HepG2 (cell line): ENCODE results near the gene JMJD8. TPM values are rescaled to one million over a fixed set of nuclear protein-coding genes. Genes with fewer than 3 reads are reported as not detected.

ENCODE experiments used
- ARHGAP35 ChIP-seq: sonication (generic); formaldehyde crosslinking; IDR thresholded peaks from 2 replicates; pipeline ENCODE4 v1.9.0; 2022; ENCODE audit warnings: mild to moderate bottlenecking, inconsistent platforms, moderate library complexity, missing genetic modification reagents, borderline replicate concordance
- DNMT1 ChIP-seq: sonication (generic); formaldehyde crosslinking; IDR thresholded peaks from 2 replicates; pipeline ENCODE4 v1.5.1; 2020; ENCODE audit warnings: mild to moderate bottlenecking, missing genetic modification reagents
- JARID2 ChIP-seq: sonication (generic); formaldehyde crosslinking; IDR thresholded peaks from 2 replicates; pipeline ENCODE4 v1.8.1; 2023; ENCODE audit warnings: missing genetic modification reagents, inconsistent platforms; ENCODE audit not compliant: insufficient replicate concordance
- KAT8 ChIP-seq: IDR thresholded peaks from 2 replicates; pipeline ENCODE4 v1.6.1; 2016; ENCODE audit warnings: missing genetic modification reagents, missing compliant biosample characterization
- KDM5B ChIP-seq: sonication (generic); formaldehyde crosslinking; IDR thresholded peaks from 2 replicates; pipeline ENCODE4 v1.4.0; 2020; ENCODE audit warnings: missing genetic modification reagents, mild to moderate bottlenecking, borderline replicate concordance
- MXI1 ChIP-seq: IDR thresholded peaks from 3 replicates; pipeline ENCODE4 v1.6.1; 2012; ENCODE audit warnings: low read depth, low read length, inconsistent platforms, borderline replicate concordance
- MYNN ChIP-seq: sonication (generic); formaldehyde crosslinking; IDR thresholded peaks from 2 replicates; pipeline ENCODE4 v1.4.0; 2020; ENCODE audit warnings: mild to moderate bottlenecking, low read depth, missing genetic modification reagents
- RXRA ChIP-seq: sonication (generic); formaldehyde crosslinking; IDR thresholded peaks from 2 replicates; pipeline ENCODE4 v1.5.1; 2020; ENCODE audit warnings: missing genetic modification reagents
- SOX5 ChIP-seq: IDR thresholded peaks from 2 replicates; pipeline ENCODE4 v1.6.1; 2016; ENCODE audit warnings: borderline replicate concordance
- SP2 ChIP-seq: sonication (generic); formaldehyde crosslinking; IDR thresholded peaks from 2 replicates; pipeline ENCODE4 v1.5.1; 2020; ENCODE audit warnings: mild to moderate bottlenecking, missing genetic modification reagents
- SPEN ChIP-seq: sonication (generic); formaldehyde crosslinking; IDR thresholded peaks from 2 replicates; pipeline ENCODE4 v1.5.1; 2020; ENCODE audit warnings: low read depth, mild to moderate bottlenecking, missing genetic modification reagents
- TSC22D2 ChIP-seq: sonication (generic); formaldehyde crosslinking; IDR thresholded peaks from 2 replicates; pipeline ENCODE4 v1.5.1; 2020; ENCODE audit warnings: missing genetic modification reagents, mild to moderate bottlenecking, borderline replicate concordance
- ZBTB38 ChIP-seq: sonication (generic); formaldehyde crosslinking; IDR thresholded peaks from 2 replicates; pipeline ENCODE4 v1.5.1; 2020; ENCODE audit warnings: mild to moderate bottlenecking, missing genetic modification reagents
- ZMAT3 ChIP-seq: sonication (generic); formaldehyde crosslinking; conservative IDR thresholded peaks from 2 replicates; pipeline ENCODE4 v1.7.0; 2021; ENCODE audit warnings: missing genetic modification reagents
- ZNF256 ChIP-seq: sonication (generic); formaldehyde crosslinking; conservative IDR thresholded peaks from 2 replicates; pipeline ENCODE4 v1.4.0; 2020; ENCODE audit warnings: missing genetic modification reagents
- ZNF850 ChIP-seq: sonication (generic); formaldehyde crosslinking; conservative IDR thresholded peaks from 2 replicates; pipeline ENCODE4 v1.9.0; 2021; ENCODE audit warnings: mild to moderate bottlenecking, missing genetic modification reagents
- polyA plus RNA-seq, 8 experiments: library from polyadenylated mRNA; depleted of rRNA in 3 of 8; stranded (reverse) in 7 of 8; unstranded in 1 of 8; fragments of >200 nt; fragmentation: Illumina TruSeq in 4 of 8; extraction: Trizol in 4 of 8; gene quantifications; 2 replicates each; pipeline versions ENCODE4 v1.2.1 to v1.2.3, GENCODE V29; 2011 to 2016; ENCODE audit warnings: low read depth in 4 of 8, missing spikeins in 1 of 8, mixed read lengths in 1 of 8; ENCODE audit not compliant: insufficient read depth in 1 of 8
- total RNA-seq, 5 experiments: library from RNA; depleted of rRNA; stranded (reverse); fragments of >200 nt; fragmentation: Illumina TruSeq; extraction: Trizol; gene quantifications; 2 replicates each; pipeline ENCODE4 v1.2.3, GENCODE V29; 2016; ENCODE audit warnings: low read depth in 1 of 5
- TF ChIP-seq, protein P1 (sequence below): IDR thresholded peaks from 2 replicates; pipeline ENCODE4 v1.6.1; 2016; ENCODE audit warnings: mild to moderate bottlenecking, missing biosample characterization, missing genetic modification reagents
- TF ChIP-seq, protein P2 (sequence below): sonication (generic); formaldehyde crosslinking; IDR thresholded peaks from 2 replicates; pipeline ENCODE4 v1.5.0; 2020; ENCODE audit warnings: mild to moderate bottlenecking, missing genetic modification reagents, borderline replicate concordance
- TF ChIP-seq, protein P3 (sequence below): IDR thresholded peaks from 2 replicates; pipeline ENCODE4 v1.6.1; 2016; ENCODE audit warnings: missing biosample characterization, missing genetic modification reagents, low read depth
- TF ChIP-seq, protein P4 (sequence below): sonication (generic); formaldehyde crosslinking; IDR thresholded peaks from 2 replicates; pipeline ENCODE4 v1.4.0; 2020; ENCODE audit warnings: missing genetic modification reagents

Gene JMJD8
- total and polyA plus RNA-seq, 2 of the 13 experiments (the other 11 are each of a cell fraction or from before 2014, with no cell fraction given): 2.6 to 11.8 TPM

DNA sequence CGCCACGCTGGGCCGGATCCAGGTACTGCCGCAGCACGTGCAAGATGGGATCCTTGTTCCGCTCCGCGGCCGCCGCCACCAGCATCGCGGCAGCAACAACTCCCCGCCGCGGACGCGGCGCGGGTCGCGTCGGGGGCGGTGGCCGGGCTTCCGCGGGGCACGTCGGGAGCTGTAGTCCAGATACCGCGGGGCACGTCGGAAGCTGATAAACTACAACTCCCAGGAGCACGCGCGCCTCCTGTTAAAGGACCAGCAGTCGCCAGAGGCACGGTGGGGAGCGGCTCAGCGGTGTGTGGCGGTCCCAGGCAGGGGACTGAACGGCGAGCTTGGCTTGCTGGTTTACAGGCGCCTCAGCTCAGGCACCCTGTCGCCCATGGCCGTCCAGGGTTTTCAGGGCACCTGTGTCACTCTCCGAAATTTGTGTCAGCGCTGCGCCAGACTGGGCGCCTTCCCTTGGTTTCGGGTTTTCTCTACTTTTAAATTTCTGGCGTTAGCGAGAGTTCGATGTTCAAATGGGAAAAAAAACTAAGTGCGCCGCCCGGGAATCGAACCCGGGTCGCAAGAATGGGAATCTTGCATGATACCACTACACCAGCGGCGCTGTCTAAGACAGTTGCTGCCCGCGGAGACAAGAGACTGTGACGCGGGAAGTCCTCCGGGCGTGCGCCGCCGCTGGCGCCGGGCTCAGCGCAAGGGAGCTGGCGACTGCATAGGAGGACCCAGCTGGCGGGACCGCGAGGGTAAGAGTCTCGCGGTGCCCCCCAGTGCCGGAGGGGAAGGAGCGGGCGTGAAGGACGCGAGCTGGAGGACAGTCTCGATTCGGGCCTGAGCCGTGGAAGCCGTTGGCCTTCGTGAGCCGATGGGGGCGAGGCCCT, 47.7 kb downstream of the JMJD8 start, which contains the start of gene METTL26 (continued):
- no peak; the same call in 1 of the 2 replicates for TF ChIP-seq ZMAT3 (CRISPR knock-in tag)
- peak; percentile 75 for TF ChIP-seq ZBTB38 (CRISPR knock-in tag)
- 0 out of 2 replicates have a peak, but pooled peaks have one; percentile 93 for TF ChIP-seq ARHGAP35
- TF ChIP-seq ZNF256 (CRISPR knock-in tag): no peak; the same call in none of the 2 replicates
- TF ChIP-seq TSC22D2 (CRISPR knock-in tag): no peak
- TF ChIP-seq, protein P1, sequence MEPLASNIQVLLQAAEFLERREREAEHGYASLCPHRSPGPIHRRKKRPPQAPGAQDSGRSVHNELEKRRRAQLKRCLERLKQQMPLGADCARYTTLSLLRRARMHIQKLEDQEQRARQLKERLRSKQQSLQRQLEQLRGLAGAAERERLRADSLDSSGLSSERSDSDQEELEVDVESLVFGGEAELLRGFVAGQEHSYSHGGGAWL (CRISPR knock-in tag): peak; percentile 87; the same call in 1 of the 2 replicates
- no peak for TF ChIP-seq JARID2 (CRISPR knock-in tag)
- peak; percentile 25; the same call in 1 of the 2 replicates for TF ChIP-seq SOX5
- peak; percentile 96 for TF ChIP-seq MXI1
- peak; percentile 92 for TF ChIP-seq DNMT1 (CRISPR knock-in tag)
- TF ChIP-seq MYNN (CRISPR knock-in tag): no peak
- peak; percentile 84 for TF ChIP-seq SPEN (CRISPR knock-in tag)
- no peak for TF ChIP-seq KAT8
- TF ChIP-seq, protein P2, sequence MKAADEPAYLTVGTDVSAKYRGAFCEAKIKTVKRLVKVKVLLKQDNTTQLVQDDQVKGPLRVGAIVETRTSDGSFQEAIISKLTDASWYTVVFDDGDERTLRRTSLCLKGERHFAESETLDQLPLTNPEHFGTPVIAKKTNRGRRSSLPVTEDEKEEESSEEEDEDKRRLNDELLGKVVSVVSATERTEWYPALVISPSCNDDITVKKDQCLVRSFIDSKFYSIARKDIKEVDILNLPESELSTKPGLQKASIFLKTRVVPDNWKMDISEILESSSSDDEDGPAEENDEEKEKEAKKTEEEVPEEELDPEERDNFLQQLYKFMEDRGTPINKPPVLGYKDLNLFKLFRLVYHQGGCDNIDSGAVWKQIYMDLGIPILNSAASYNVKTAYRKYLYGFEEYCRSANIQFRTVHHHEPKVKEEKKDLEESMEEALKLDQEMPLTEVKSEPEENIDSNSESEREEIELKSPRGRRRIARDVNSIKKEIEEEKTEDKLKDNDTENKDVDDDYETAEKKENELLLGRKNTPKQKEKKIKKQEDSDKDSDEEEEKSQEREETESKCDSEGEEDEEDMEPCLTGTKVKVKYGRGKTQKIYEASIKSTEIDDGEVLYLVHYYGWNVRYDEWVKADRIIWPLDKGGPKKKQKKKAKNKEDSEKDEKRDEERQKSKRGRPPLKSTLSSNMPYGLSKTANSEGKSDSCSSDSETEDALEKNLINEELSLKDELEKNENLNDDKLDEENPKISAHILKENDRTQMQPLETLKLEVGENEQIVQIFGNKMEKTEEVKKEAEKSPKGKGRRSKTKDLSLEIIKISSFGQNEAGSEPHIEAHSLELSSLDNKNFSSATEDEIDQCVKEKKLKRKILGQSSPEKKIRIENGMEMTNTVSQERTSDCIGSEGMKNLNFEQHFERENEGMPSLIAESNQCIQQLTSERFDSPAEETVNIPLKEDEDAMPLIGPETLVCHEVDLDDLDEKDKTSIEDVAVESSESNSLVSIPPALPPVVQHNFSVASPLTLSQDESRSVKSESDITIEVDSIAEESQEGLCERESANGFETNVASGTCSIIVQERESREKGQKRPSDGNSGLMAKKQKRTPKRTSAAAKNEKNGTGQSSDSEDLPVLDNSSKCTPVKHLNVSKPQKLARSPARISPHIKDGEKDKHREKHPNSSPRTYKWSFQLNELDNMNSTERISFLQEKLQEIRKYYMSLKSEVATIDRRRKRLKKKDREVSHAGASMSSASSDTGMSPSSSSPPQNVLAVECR (CRISPR knock-in tag): peak; percentile 95
- TF ChIP-seq SP2 (CRISPR knock-in tag): no peak
- 0 out of 2 replicates have a peak, but pooled peaks have one; percentile 19 for TF ChIP-seq RXRA
- TF ChIP-seq KDM5B: peak; percentile 90
- TF ChIP-seq, protein P3, sequence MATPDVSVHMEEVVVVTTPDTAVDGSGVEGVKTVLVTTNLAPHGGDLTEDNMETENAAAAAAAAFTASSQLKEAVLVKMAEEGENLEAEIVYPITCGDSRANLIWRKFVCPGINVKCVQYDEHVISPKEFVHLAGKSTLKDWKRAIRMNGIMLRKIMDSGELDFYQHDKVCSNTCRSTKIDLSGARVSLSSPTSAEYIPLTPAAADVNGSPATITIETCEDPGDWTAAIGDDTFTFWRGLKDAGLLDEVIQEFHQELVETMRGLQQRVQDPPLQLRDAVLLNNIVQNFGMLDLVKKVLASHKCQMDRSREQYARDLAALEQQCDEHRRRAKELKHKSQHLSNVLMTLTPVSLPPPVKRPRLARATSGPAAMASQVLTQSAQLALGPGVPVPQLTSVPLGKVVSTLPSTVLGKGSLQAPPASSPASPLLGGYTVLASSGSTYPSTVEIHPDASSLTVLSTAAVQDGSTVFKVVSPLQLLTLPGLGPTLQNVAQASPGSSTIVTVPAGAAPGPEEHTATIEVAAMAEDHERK (CRISPR knock-in tag): peak; percentile 86
- no peak for TF ChIP-seq ZNF850 (CRISPR knock-in tag)
- TF ChIP-seq, protein P4, sequence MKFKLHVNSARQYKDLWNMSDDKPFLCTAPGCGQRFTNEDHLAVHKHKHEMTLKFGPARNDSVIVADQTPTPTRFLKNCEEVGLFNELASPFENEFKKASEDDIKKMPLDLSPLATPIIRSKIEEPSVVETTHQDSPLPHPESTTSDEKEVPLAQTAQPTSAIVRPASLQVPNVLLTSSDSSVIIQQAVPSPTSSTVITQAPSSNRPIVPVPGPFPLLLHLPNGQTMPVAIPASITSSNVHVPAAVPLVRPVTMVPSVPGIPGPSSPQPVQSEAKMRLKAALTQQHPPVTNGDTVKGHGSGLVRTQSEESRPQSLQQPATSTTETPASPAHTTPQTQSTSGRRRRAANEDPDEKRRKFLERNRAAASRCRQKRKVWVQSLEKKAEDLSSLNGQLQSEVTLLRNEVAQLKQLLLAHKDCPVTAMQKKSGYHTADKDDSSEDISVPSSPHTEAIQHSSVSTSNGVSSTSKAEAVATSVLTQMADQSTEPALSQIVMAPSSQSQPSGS (CRISPR knock-in tag): peak; percentile 46; the same call in 1 of the 2 replicates
